Superior temporal gyrus (tissue), 1 donor: ENCODE results near the gene ATOH8.

Experiments
- DNase-seq: peaks from one replicate; pipeline ENCODE4 v3.0.0-alpha.2; 2016; ENCODE audit errors: extremely low spot score

ATOH8 gene

DNA sequence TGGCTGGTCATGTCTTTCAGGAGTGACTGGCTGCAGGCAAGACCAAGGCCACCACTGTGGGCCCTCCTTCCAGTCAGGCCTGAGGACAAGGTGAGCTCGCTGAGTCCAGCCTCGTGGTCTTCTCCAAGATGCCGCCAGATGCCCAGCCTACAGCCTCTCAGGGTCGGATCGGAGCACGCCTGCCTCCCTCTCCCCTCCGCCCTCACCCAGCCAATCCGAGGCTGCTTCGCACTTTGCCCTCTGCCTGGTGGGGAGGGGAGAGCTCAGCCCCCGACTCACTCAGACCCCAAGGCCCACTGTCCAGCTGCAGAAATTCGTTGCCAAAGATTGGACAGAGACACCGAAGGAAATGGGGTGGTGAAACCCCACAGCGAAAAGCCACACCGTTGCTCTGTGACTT lies 33.1 kb downstream of the ATOH8 start:
- DNase-seq, result no peak

DNA sequence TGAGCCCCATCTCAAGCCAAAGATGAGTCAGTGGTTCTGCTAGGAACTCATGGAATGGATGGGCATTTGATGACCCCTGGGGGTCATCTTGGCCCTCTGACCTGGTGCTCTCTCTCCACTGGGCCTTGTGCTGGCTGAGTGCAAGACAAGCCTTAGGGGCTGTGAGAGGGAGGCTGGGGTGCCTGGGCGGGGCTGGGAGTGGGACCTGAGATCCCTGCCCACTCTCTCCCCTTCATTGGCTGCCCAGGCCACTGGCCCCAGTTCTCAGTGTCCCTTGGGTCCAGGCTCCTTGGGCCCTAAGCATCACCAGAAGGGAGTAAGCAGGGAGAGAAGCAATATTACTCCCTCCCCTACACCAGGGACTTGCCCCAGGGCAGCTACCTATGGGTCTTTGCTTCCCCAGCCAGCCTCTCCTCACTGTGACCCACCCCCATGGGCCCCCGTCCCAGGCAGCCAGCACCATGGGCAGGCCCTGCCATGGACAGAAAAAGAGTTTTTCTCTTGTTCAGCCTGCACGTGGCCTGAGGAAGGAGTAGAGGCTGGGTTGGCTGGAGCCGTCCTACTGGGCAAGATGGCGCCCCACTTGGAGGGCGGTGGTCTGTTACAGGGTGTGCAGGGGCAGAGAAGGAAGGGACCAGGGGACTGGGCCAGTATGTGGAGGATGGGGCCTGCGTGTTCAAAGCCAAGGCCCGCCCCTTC lies 33.6 kb downstream of the ATOH8 start:
- DNase-seq, result no peak

DNA sequence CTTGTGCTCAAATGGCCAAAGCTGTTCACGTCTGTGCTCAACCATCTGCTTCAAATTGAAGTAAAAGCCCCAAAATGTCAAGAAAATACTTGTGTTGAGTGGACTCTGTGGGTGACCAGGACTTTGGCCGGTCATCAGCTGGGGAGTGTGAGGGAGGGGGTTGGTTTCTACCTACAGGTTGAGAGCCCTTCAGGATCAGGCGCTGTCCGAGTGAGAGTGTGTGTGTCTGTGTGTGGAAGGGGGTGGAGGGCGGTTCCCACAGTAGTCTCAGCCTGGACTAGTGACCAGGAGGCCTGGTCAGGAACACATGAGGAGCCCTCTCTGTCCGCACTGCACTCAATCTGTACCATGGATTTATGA lies 34.2 kb downstream of the ATOH8 start:
- no peak for DNase-seq

DNA sequence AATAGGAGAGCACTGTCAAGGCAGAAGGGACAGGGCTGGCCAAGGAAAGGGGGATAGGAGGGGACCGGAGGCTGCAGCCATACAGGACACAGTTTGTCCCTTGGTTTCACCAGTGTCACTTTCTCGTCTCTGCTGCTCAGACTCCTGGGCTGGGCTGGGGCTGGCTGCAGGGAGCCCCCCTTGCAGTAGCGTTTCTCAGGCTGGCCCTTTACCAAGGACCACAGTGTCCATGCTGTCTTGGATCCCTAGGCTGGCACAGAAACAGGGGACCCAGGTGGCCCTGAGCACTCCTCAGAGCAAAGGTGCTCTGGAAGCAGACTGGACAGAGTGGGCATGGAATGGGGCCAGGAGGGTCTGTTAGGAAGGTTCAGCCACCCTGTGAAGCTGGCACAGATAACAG lies 34.8 kb downstream of the ATOH8 start:
- DNase-seq, result no peak

DNA sequence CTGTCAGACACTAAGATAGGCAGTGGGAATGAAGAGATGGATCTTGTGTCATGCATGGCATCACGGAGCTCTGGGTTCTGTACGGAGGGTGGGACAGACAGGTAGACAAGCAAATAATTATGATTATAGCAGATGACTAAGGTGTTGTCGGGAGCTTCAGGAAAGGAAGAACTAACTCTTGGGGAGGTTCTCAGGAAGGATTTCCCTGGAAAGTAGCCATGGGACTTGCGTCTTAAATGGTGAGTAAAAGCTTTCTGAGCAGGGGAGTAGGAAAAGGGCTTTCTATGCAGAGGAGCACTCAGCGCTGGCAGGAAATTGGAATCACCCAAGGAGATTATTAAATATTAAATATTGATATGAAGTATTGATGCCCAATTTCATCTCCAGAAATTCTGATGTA lies 35.5 kb downstream of the ATOH8 start:
- no peak for DNase-seq

DNA sequence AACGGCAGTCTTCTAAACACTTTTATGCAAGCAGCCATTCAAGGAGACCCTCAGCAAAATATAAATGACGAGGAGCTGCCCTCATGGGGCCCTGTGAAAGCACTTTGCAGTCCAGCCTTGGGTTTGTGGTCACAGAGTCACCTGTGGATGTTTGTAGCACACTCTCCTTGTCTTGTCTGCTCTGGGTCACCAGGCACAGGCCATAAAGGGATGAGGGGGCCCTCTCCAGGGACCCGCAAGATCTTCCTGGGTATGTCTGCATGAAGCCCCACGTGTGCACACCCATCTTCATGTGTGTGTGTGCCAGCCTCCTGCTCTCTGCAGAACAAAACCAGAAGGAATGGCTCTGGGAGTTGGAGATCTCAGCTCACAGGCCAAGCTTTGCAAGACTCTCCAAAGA lies 36.2 kb downstream of the ATOH8 start:
- DNase-seq, result no peak

DNA sequence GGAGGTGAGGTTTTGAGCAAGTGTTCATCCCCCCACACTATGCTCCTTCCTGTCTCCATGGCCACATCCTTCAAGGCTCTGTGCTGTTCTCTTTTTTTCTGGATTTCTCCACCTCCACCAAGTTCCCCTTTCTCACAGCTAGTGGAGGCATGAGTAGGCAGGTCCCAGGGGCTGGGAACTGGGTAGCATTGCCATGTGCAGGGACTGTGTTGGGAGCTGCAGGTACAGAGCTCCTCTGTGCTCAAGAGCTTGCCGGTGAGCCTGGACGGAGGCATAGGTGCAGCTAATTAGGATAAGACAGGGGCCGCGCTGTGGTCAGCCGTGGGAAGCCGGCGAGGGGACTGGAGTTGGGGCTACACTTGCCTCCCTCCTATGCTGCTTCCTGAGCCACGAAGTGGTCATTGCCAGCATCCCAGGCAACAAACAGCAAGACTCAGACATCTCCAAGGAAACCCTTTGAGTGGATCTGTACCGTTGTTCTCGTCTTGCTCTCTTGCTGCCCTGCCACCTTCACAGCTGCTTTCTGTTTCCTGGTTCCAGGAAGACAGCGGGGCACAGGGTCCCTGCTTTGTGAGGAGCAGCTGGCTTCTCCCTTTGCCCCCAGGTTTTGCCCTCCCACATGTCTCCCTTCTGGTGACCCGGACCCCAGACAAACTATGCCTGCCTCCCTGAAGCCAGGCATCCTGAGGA lies 36.9 kb downstream of the ATOH8 start:
- DNase-seq, result no peak

DNA sequence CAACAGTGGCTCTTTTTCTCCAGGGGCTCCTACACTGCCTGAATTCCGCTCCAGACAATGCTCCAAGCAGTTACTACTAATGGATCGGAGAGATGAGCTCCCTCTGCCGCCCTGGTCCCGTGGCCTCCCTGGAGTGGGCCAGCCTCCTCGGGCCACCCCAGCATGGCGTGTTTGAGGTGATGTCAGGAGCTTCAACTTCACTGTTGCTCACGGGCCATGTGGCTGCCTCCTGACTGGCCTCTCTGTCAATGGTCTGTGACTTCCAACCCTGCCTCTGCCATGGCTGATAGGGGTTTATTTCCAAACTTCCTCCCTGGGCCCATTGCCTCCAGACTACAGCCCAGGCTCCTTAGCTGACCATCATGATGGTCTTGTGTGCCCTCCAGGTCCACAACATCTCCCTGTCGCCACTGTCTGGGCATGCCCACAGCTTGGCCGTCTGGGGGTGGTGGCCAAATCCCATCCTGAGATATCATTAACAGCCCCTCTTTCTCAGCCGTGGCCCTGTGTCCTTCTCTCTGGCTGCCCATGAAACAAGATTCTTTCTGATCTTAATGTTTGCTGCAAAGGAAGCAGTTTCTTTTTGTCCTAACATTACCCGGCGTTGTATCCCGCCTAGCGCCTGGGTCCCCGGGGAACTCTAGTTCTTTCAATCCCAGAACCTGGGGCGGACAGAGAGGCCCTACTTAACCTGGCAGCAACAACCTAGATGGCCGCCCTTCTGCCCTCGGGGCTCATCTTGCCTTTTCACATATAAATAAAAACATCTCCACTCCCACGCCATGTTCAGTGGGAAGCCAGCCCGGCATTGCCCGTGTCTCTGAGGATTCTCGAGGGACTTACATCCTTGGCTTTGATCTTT lies 38.1 kb downstream of the ATOH8 start:
- DNase-seq, result no peak

DNA sequence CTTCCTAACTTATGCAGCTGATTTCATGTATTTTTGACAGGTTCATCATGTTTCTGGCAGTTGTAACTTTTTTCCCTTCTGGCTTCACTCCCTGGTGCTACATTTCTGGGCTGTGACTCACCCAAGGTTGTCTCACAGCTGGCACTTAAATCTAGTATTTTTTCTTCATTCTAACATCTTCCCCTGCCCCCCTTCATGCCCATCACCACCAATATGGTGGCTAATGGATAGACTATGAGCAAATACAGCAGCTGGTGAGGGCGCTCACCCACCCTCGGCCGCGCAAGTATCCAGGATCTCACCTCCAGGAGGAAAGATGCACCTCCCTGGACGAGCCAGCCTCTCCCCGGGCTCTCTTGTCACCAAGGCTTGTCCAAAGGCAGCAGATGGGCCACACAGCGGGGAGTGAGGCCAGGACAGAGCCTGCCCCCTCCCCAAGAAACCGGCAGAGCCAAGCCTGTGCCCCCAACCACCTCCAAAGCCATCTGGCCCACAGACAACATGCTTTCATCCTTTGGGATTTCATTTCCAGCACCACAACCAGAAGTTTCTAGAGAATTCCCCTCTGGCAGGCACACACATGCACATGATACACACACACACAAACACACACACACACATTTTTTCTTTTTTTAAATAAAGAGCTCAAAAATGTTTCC lies 39.1 kb downstream of the ATOH8 start:
- peak; percentile 56 for DNase-seq

DNA sequence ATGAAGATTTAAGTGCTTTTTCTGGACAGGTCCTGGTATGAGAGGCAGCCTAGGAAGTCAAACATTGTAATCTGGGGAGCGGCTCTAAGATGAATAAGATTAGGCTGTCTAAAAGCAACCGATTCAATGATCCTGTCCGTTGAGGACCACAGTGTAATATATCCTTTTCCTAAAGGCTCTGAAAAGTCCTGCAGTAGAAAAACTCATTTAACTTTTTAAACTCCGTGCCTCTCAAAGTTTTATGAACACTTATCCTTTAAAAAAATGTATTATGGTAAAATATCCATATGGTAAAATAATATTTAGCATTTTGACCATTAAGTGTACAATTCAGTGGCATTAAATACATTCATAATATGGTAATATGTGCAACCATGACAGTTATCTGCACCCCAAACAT lies 39.8 kb downstream of the ATOH8 start:
- DNase-seq, result no peak

DNA sequence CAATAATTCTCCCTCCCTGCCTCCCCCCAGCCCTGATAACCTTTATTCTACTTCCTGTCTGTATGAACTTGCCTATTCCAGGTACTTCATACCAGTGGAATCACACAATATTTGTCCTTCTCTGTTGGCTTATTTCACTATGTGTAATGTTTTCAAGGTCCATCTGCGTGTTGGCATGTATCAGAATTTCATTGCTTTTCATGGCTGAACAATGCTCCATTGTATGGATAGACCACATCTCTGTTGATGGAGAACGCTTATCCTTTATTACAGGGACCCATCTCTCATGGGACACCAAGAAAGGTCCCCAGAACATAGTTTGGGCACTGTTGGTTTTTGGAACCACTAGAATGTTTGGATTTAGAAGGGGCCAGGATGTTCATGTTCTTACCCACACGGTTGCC lies 40.2 kb downstream of the ATOH8 start:
- DNase-seq, result peak; percentile 81

DNA sequence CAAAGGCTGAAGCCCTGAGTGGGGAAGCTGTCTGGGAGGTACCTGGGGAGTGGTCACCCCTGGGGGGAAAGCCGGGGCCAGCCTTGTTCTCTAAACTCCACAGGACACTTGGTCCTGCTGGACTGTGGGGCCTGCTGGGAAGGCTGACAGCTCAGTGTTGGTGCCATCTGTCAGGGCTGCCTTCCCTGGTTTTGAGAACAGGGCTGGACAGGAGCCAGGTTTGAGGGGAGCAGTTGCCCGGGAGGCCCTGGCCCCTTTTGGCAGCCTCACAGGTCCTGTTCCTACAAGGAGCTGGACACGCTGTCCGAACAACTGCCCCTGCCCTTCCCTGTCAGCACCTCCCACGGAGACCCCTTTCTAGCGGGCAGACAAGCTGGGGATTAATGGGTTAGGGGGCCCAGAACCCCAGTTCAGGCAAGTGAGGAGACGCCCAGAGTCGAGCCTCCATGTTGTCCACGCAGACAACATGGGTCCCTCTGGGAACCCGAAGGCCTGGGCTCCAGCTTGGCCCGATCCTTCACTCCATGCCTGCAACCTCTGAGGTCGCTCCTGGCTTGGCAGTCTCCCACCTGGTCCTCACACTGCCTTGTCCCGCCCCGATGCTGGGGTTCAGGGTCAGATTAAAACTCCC lies 40.8 kb downstream of the ATOH8 start:
- no peak for DNase-seq

DNA sequence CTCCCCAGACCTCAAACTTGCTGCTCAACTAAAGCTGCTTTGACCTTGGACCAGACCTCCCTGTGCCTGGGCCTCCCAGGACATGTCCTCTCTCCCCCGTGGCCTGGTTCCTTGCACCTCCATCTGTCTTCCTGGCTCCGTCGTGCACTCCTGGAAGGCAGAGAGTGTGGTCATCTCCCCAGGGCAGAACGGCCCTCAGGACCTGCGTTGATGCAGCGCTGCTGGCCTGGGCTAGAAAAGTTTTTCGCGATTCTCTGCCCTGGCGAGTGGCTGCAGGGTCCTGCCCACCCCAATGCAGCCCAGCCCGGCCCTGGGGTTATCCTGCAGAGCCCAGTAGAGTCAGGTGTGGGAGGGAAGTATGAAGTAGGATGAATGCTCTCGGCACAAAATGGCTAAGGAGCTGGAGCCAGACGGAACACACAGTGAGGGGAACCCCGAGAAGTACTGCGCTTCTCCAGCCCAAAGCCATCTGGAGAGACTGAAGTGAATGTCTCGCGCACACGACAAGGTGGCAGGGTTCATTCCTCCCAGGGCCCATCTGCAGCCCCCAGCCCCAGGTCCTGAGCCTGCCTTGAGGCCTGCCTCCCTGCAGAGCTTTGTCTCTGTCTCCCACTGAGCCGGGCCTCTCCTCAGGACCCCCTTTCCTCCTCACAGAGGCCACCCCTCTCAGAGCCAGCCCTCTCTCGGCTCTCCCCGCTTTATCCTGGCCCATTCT lies 41.7 kb downstream of the ATOH8 start:
- no peak for DNase-seq

DNA sequence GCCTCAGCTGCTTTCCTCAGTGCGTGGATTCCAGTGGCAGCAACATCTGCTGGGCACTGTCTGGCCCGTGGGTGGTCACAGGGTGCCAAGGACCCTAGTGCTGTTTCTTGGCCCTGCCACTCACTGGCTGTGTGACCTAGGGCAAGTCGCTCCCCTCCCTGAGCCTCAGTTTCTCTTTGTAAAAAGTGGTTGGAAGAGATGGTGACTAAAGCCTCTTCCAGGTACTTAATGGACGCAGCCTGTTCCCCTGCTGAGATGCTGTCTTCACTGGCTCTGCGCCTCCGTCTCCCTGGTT lies 42.2 kb downstream of the ATOH8 start:
- no peak for DNase-seq

DNA sequence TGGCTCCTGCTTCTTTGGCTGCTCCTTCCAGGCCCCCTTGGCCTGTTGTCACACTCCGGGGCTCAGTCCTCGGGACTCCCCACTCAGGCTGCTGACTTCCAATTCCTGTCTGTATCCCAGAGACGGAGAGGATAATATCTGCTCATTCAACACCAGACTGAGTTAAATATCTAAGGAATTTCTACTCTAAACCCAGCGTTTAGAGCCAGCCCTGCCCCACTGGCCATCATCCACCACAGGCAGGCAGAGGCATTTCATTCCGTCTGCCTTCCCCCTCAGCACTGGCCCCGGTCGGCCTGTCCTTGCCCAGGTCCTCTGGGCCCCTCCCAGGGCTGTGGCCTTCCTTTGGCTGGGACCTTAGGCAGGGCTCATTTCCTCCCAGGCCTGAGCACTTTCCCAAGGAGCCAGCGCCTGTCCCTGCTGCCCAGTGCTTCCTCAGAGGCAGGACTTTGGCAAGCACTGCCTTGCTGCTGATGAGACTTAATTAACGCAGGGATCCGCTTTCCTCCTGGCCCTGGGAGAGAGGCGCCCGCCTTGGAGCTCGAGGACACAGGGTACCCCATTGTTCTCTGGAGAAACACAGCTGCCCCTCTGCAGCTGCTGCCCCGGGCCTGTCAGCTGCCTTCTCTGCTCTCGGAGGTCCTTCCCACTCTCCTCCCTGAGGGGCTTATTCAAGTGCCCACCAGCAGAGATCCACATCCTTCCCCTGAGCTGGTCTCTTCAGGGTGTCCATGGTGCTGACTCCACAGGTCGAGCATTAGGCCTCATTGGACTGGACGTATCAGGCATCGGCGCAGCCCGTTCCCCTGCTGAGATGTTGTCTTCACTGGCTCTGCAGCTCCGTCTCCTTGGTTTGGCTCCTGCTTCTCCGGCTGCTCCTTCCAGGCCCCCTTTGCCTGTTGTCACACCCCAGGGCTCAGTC lies 42.8 kb downstream of the ATOH8 start:
- DNase-seq, result peak; percentile 80

DNA sequence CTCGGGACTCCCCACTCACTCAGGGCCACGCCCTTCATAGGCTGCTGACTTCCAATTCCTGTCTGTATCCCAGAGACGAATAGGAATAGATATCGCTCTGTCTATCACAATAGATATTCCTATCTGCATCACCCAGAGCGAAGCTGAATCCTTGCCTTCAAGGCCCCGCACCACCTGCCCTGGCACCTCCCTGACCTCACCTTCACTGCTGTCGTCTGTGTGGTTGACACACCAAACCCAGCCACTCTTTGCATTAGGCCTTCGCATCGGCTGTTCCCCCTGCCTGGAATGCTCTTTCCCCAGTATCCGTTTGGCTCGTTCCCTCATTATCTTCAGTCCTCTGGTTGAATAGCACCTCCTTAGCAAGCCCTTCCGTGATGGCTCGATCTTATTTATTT lies 43.5 kb downstream of the ATOH8 start:
- no peak for DNase-seq

DNA sequence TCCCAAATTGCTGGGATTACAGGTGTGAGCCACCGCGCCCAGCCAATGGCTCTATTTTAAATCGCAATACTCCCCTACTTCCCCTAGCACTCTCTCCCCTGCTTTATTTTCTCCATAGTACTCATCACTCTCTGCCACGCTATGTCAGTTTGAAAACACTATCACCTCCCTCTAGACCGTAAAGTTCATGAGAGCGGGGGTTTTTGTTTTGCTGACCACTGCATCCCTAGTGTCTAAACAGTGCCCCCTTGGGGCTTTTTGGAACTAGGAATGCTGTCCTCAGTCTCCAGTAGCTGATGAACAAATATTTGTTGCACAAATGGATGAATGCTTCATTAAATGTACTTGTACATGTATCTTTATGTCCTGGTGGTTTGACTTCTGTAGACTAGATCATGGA lies 44.1 kb downstream of the ATOH8 start:
- DNase-seq, result peak; percentile 84

DNA sequence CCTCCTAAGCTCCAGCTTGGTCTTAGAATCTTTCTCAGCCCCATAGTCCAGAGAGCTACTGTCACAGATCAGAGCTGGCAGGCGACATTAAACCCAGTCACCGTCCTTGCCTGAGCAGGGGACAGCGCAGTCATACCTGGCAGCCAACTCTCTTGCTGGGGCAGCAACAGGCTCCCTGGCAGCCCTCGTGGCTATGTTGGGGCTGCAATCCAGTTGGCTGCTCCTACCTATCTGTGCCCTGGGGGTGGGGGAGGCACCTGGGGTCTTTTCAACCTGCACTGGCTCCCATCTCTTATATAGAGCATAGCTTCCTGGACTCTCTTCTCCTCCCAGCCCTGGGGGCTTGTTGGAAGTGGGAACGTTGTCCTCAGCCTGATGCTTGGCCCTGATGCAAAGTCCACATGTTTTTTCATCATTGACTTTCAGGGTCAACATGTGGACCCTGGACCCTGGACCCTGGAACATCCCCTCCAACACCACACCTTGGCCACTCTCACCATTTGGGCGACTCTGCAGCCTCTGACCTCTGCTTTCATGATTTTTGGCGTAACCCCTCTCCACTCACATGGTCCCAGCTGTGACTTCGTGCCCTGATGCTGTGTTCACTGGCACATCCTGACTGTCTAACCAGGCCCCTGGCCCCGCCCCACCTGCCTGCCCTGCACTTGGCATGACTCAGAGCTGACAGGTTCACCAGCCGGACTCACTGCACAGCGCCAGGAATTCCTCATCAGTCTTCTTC lies 45.6 kb downstream of the ATOH8 start:
- DNase-seq, result no peak

DNA sequence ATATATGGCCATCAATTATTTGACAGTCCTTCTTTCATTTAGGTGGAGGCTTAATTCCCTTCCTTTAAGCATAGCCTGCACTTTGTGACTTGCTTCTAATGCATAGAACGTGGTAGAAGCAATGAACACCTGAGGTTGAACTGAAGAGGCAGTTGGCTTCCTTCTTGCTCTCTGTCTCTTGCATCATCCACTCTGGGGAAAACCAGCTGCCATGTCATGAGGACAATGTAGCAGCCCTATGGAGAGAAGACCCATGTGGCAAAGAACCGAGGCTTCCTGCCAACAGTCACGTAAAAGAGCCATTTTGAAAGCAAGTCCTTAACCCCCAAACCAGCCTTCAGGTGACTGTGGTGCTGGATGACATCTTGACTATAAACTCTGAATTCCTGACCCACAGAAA lies 46.8 kb downstream of the ATOH8 start:
- DNase-seq, result no peak

DNA sequence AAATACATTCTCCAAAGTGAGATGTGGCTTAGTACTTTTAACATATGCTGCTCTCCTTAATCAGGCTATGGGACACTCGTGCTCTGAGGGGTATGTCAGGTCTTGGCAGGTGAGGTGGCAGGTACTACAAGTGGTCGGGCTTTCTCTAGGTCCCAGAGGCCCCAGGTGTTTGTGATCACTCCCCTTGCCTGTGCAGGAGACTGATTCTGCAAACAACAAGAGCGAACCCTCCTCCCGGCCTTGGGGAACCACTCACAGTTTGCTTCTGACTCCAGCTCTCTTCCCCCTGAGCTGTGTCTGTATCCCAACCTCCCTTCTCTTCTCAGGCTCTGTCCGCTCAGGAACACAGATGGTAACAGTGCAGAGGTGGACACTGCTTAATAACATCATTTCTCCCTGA lies 48.1 kb downstream of the ATOH8 start:
- DNase-seq, result no peak
